GM13976 (cell line): Measurements from ENCODE around the gene U2AF1L4.

Source experiments
- DNase-seq: peaks from one replicate; pipeline ENCODE4 v3.0.0; 2012; ENCODE audit warnings: low spot score
- CTCF ChIP-seq: IDR thresholded peaks from 2 replicates; pipeline ENCODE4 v1.5.1; 2012; ENCODE audit warnings: borderline replicate concordance, mild to moderate bottlenecking; ENCODE audit not compliant: insufficient read depth; ENCODE audit errors: extremely low read depth, missing control alignments, control extremely low read depth
- in situ Hi-C: fragments of 300-500 bp; cut with MboI; formaldehyde crosslinking; loops from one replicate; pipeline ENCODE4 v1.12.0; 2022; ENCODE audit warnings: low sequenced_read_pairs, mixed read lengths, inconsistent platforms; ENCODE audit not compliant: unreplicated experiment

Gene U2AF1L4

GRCh38 chr19:35710784-35711723, 34.2 kb downstream of the U2AF1L4 start:
- peak; percentile 70 for DNase-seq
- in situ Hi-C loops, result no loop called here
- no peak for TF ChIP-seq CTCF

- no peak for TF ChIP-seq CTCF
These were observed 36.8 kb downstream of the U2AF1L4 start for GRCh38 chr19:35708391-35708790.

GRCh38 chr19:35704218-35704617, 41.0 kb downstream of the U2AF1L4 start, which contains the start of gene ZBTB32:
ZBTB32 (plus strand) TSS chr19:35704558; CDS start chr19:35714627, 10,069 bp downstream.
- in situ Hi-C loops, result loop anchor here (10.0 kb wide), 1 partner anchor 221 kb away; no protein-coding TSS in a partner anchor
- peak; percentile 37 for DNase-seq
- no peak for TF ChIP-seq CTCF

More at GRCh38 chr19:35708391-35708790, 36.8 kb downstream of the U2AF1L4 start:
- in situ Hi-C loops, result loop anchor here (10.0 kb wide), 1 partner anchor 216 kb away; no protein-coding TSS in a partner anchor
- no peak for DNase-seq

- in situ Hi-C loops, result loop anchor here (10.0 kb wide), 1 partner anchor 221 kb away; no protein-coding TSS in a partner anchor
- no peak for TF ChIP-seq CTCF
- DNase-seq, result no peak
These were observed 41.9 kb downstream of the U2AF1L4 start for GRCh38 chr19:35703343-35703742.

GRCh38 chr19:35702223-35703012, 42.8 kb downstream of the U2AF1L4 start:
- TF ChIP-seq CTCF, result no peak
- in situ Hi-C loops, result loop anchor here (10.0 kb wide), 1 partner anchor 222 kb away; no protein-coding TSS in a partner anchor
- DNase-seq, result peak; percentile 95

GRCh38 chr19:35696835-35697234, 48.4 kb downstream of the U2AF1L4 start:
- in situ Hi-C loops, result no loop called here
- DNase-seq, result peak; percentile 65
- no peak for TF ChIP-seq CTCF
